GM12891 (cell line): ENCODE data around the gene MKLN1.

ENCODE experiments used
- POLR2A ChIP-seq: IDR thresholded peaks from 2 replicates; pipeline ENCODE4 v1.6.1; 2011; ENCODE audit warnings: low read depth, low read length, control low read depth
- POLR2AphosphoS5 ChIP-seq: IDR thresholded peaks from 2 replicates; pipeline ENCODE4 v1.6.1; 2011; ENCODE audit warnings: low read depth, low read length, control low read depth
- POU2F2 ChIP-seq: IDR thresholded peaks from 2 replicates; pipeline ENCODE4 v1.6.1; 2011; ENCODE audit warnings: low read depth, mild to moderate bottlenecking, control low read depth, low read length, moderate library complexity
- TAF1 ChIP-seq: IDR thresholded peaks from 2 replicates; pipeline ENCODE4 v1.6.1; 2011; ENCODE audit warnings: low read depth, low read length, control low read depth

- no peak for TF ChIP-seq POLR2A
- no peak for TF ChIP-seq POLR2AphosphoS5
- TF ChIP-seq TAF1, result no peak
- TF ChIP-seq POU2F2, result no peak
Observed at GRCh38 chr7:131486346-131486745, 158.7 kb downstream of the MKLN1 start.
